ENCODE results near the gene HUWE1. TPM values are rescaled to one million over a fixed set of nuclear protein-coding genes. Genes with fewer than 3 reads are reported as not detected.
A peak's percentile ranks its signal among the peaks of the same experiment; 100 is the strongest.

HUWE1 gene
- total RNA-seq, 2 experiments from 2014 or later = 116 to 269 TPM

DNA sequence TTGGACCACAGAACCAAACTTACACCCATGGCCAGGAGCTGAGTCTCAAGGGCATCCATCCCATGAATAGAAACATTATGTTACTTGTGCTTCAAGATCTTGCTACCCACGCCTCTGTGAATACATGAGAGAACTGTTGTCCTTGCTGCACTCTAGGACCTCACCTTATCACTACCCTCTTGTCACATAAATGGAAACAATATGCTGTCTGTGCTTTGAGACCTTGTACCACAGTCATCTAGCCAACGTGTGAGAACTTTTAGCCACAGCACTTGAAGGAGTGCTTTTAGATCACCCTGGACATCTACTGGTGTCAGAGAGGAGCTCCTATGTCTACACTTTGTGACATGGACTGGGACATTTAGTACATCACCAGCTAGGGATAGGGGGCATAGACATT, 30.7 kb upstream of the HUWE1 start:
- Histone ChIP-seq H2AFZ (ENCODE audit: low read length) (peak overlapping the region; percentile 79; the same call in 1 of the 2 replicates), H3K27ac (ENCODE audit: low read depth, low read length, poor library complexity, severe bottlenecking) (peak overlapping the region; percentile 78), H3K9me2 (ENCODE audit: insufficient read depth, low read length) (no peaks in the 10 kb centered on the region), H4K20me1 (ENCODE audit: insufficient read depth, low read length) (no peaks in the 10 kb centered on the region), H3K4me2 (ENCODE audit: low read length) (peak overlapping the region; percentile 62), H3K4me1 (ENCODE audit: insufficient read depth, low read length, poor library complexity, severe bottlenecking) (peaks cover 46% of the 10 kb centered on the region), H3K36me3 (ENCODE audit: insufficient read depth, low read length) (no peaks in the 10 kb centered on the region), H3K9me3 (ENCODE audit: low read length) (no peaks in the 10 kb centered on the region), H3K79me2 (ENCODE audit: insufficient read depth, low read depth, low read length) (no peaks in the 10 kb centered on the region), H3K4me3 (ENCODE audit: low read depth, low read length, poor library complexity, severe bottlenecking) (peak overlapping the region; percentile 29)
- no peak for DNase-seq (ENCODE audit: low spot score)
- POLR2A ChIA-PET = interaction anchor here (0.6 to 3.9 kb wide), 3 partner anchors 32 to 200 kb away, joined by 4 to 30 read pairs (median 8); partner anchors contain the start of gene HUWE1
- no TSS peak for BruUV-seq (replicated peaks)
- TF ChIP-seq, protein P1, sequence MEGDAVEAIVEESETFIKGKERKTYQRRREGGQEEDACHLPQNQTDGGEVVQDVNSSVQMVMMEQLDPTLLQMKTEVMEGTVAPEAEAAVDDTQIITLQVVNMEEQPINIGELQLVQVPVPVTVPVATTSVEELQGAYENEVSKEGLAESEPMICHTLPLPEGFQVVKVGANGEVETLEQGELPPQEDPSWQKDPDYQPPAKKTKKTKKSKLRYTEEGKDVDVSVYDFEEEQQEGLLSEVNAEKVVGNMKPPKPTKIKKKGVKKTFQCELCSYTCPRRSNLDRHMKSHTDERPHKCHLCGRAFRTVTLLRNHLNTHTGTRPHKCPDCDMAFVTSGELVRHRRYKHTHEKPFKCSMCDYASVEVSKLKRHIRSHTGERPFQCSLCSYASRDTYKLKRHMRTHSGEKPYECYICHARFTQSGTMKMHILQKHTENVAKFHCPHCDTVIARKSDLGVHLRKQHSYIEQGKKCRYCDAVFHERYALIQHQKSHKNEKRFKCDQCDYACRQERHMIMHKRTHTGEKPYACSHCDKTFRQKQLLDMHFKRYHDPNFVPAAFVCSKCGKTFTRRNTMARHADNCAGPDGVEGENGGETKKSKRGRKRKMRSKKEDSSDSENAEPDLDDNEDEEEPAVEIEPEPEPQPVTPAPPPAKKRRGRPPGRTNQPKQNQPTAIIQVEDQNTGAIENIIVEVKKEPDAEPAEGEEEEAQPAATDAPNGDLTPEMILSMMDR (conservative IDR thresholded peaks at IDR 0.05; ENCODE audit: low read length) = no peak
- no peak for TF ChIP-seq EZH2phosphoT487 (IDR thresholded peaks at IDR 0.05; ENCODE audit: borderline replicate concordance, low read depth, low read length)
- intact Hi-C loops (cut with micrococcal nuclease; ENCODE audit: unreplicated experiment) = no loop called here
- CTCF ChIA-PET (ENCODE audit: unreplicated experiment) = no interaction called here

DNA sequence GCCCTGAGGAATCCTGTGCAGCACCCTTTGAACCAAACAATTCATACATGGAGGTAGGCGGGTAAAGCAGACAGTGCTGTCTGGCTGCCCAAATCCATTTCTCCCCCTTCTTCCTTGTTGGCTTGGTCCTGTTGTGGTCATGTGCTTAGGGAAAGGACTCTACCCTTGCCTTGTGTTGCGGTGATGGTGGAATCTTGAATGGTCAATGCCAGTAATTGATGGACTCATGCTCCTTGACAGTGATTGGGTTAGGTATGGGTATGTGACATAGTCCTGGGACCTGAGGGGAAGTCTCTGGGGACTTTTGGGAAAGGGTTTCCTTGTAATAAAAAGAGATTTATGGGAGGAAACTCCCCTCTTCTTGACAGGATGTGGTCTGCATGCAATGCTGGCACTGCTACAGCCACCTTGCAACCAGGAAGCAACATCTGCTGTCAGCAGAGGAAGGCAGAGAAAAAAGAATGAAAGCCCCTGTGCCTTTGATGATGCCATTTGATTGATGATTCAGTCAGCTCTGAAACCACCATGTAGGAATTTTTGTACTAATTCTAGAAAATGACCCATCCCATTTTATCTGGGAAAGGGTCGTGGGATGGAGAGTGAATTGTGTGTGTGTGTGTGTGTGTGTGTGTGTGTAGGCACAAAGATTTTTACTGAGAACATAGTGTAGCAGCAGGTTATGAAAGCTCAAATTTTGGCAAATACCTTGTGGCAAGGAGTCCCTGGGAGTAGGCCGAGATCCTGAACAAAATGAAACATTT, 30.0 kb upstream of the HUWE1 start:
- no peaks in the 10 kb centered on the region for H3K9me2 ChIP-seq (ENCODE audit: insufficient read depth, low read length)
- peak; percentile 74 for DNase-seq (ENCODE audit: low spot score)
- H3K4me2 ChIP-seq (ENCODE audit: low read length) = peak overlapping the region; percentile 62
- POLR2A ChIA-PET = interaction anchor here (0.6 to 3.9 kb wide), 3 partner anchors 15 to 56 kb away, joined by 3 to 30 read pairs (median 4); partner anchors contain the start of gene HUWE1
- peak overlapping the region; percentile 78 for H3K27ac ChIP-seq (ENCODE audit: low read depth, low read length, poor library complexity, severe bottlenecking)
- CTCF ChIA-PET (ENCODE audit: unreplicated experiment) = no interaction called here
- no peaks in the 10 kb centered on the region for H4K20me1 ChIP-seq (ENCODE audit: insufficient read depth, low read length)
- no peaks in the 10 kb centered on the region for H3K79me2 ChIP-seq (ENCODE audit: insufficient read depth, low read depth, low read length)
- peaks cover 46% of the 10 kb centered on the region for H3K4me1 ChIP-seq (ENCODE audit: insufficient read depth, low read length, poor library complexity, severe bottlenecking)
- peak overlapping the region; percentile 49 for H3K4me3 ChIP-seq (ENCODE audit: low read depth, low read length, poor library complexity, severe bottlenecking)
- BruUV-seq (replicated peaks) = no TSS peak
- no peaks in the 10 kb centered on the region for H3K9me3 ChIP-seq (ENCODE audit: low read length)
- no peaks in the 10 kb centered on the region for H3K36me3 ChIP-seq (ENCODE audit: insufficient read depth, low read length)
- TF ChIP-seq, protein P1 (conservative IDR thresholded peaks at IDR 0.05; ENCODE audit: low read length) = no peak
- TF ChIP-seq EZH2phosphoT487 (IDR thresholded peaks at IDR 0.05; ENCODE audit: borderline replicate concordance, low read depth, low read length) = no peak
- H2AFZ ChIP-seq (ENCODE audit: low read length) = peak overlapping the region; percentile 79; the same call in 1 of the 2 replicates
- intact Hi-C loops (cut with micrococcal nuclease; ENCODE audit: unreplicated experiment) = loop anchor here (1.0 kb wide), 1 partner anchor 30 kb away; the partner anchor contains the start of gene HUWE1
